Stimulated activated naive CD4-positive, alpha-beta T cell treated with Interleukin-2 at 50 U/mL for 16 hours (primary cell): ENCODE results near the gene PRKCZ.
"Not testable (repeated sequence)": the region's sequence is repeated elsewhere in the genome, so short reads cannot be mapped to it uniquely, and the experiment has no call there.

Experiments used
- DNase-seq: peaks from one replicate; lab custom pipeline; 2025; lab: John Stamatoyannopoulos, UW

Gene PRKCZ

GRCh38 chr1:2103266-2103900, 53.2 kb downstream of the PRKCZ start:
- DNase-seq: no peak

GRCh38 chr1:2103901-2104590, 53.8 kb downstream of the PRKCZ start:
- DNase-seq: no peak

- no peak for DNase-seq
These were observed 54.6 kb downstream of the PRKCZ start for GRCh38 chr1:2104621-2105427.

GRCh38 chr1:2105781-2106524, 55.7 kb downstream of the PRKCZ start:
- DNase-seq: no peak

- no peak for DNase-seq
These were observed 56.6 kb downstream of the PRKCZ start for GRCh38 chr1:2106659-2107405.

- DNase-seq: no peak
These were observed 57.5 kb downstream of the PRKCZ start for GRCh38 chr1:2107586-2108212.

GRCh38 chr1:2108213-2108876, 58.1 kb downstream of the PRKCZ start:
- no peak for DNase-seq

- DNase-seq: no peak
These were observed 58.8 kb downstream of the PRKCZ start for GRCh38 chr1:2108877-2109580.

GRCh38 chr1:2109581-2110021, 59.4 kb downstream of the PRKCZ start:
- no peak for DNase-seq

GRCh38 chr1:2110191-2110737, 60.1 kb downstream of the PRKCZ start:
- no peak for DNase-seq

GRCh38 chr1:2110738-2111673, 60.8 kb downstream of the PRKCZ start:
- DNase-seq: no peak

- no peak for DNase-seq
These were observed 61.4 kb downstream of the PRKCZ start for GRCh38 chr1:2111674-2112035.

GRCh38 chr1:2112280-2112701, 62.1 kb downstream of the PRKCZ start:
- DNase-seq: no peak

GRCh38 chr1:2113620-2114135, 63.5 kb downstream of the PRKCZ start:
- DNase-seq: no peak

GRCh38 chr1:2114635-2115007, 64.4 kb downstream of the PRKCZ start:
- not testable (repeated sequence) for DNase-seq

- no peak for DNase-seq
These were observed 64.9 kb downstream of the PRKCZ start for GRCh38 chr1:2115008-2115641.

- DNase-seq: no peak
These were observed 65.6 kb downstream of the PRKCZ start for GRCh38 chr1:2115702-2116341.
